ENCODE data around the gene COL6A3. TPM values are rescaled to one million over a fixed set of nuclear protein-coding genes. Genes with fewer than 3 reads are reported as not detected.

COL6A3 gene
- total and polyA plus RNA-seq, 8 donors, result 5.0 to 249 (median 17.1) TPM

GRCh38 chr2:237336131-237336530 lies 77.8 kb downstream of the COL6A3 start:
- TF ChIP-seq, protein P1, sequence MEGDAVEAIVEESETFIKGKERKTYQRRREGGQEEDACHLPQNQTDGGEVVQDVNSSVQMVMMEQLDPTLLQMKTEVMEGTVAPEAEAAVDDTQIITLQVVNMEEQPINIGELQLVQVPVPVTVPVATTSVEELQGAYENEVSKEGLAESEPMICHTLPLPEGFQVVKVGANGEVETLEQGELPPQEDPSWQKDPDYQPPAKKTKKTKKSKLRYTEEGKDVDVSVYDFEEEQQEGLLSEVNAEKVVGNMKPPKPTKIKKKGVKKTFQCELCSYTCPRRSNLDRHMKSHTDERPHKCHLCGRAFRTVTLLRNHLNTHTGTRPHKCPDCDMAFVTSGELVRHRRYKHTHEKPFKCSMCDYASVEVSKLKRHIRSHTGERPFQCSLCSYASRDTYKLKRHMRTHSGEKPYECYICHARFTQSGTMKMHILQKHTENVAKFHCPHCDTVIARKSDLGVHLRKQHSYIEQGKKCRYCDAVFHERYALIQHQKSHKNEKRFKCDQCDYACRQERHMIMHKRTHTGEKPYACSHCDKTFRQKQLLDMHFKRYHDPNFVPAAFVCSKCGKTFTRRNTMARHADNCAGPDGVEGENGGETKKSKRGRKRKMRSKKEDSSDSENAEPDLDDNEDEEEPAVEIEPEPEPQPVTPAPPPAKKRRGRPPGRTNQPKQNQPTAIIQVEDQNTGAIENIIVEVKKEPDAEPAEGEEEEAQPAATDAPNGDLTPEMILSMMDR (IDR thresholded peaks at IDR 0.05), result no peak
- no peak for FAIRE-seq
- no peak for ATAC-seq
- no peak for DNase-seq
- H3K4me1 ChIP-seq, result no peaks in the 10 kb centered on the region
- no peak overlapping the region for H3K4me3 ChIP-seq
- H3K27me3 ChIP-seq, result no peaks in the 10 kb centered on the region
- no peaks in the 10 kb centered on the region for H3K36me3 ChIP-seq
- intact Hi-C loops (cut with DNase I), result no loop called here
- WGBS, 2 donors, result 85 to 89% methylated on average over 16 of the region's 16 CpGs
- no peak overlapping the region for H3K27ac ChIP-seq
- H3K9me3 ChIP-seq, result no peaks in the 10 kb centered on the region

- Histone ChIP-seq H3K27me3 (no peaks in the 10 kb centered on the region), H3K27ac (no peak overlapping the region), H3K36me3 (no peaks in the 10 kb centered on the region), H3K9me3 (no peaks in the 10 kb centered on the region), H3K4me3 (no peak overlapping the region), H3K4me1 (no peaks in the 10 kb centered on the region)
- 89 to 93% methylated on average over 1 of the region's 1 CpG for WGBS, 2 donors
- TF ChIP-seq, protein P1 (IDR thresholded peaks at IDR 0.05), result no peak
- ATAC-seq (no peak), FAIRE-seq (no peak), DNase-seq (no peak)
- intact Hi-C loops (cut with DNase I), result no loop called here
Observed at GRCh38 chr2:237333748-237334147, 80.2 kb downstream of the COL6A3 start.

DNA sequence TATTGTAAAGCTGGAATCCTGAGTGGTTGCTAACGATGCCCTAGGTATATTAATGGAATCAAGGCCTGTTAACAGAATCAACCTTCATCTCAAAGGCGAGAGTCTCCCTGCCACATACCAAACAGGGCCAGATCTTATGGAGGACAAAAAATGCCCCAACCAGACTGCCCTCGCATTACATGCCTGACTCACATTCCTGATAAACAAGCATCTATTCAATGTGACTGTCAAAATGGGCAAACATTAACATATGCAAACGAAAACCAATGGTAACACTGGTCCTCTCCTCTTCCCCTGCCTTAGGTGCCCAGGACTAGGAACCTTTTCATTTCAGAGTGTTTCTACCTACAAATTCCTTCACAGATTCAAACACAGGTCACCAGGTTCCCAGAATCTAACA lies 83.4 kb downstream of the COL6A3 start:
- H3K4me1 ChIP-seq, result no peaks in the 10 kb centered on the region
- no peak for FAIRE-seq
- H3K9me3 ChIP-seq, result no peaks in the 10 kb centered on the region
- no peaks in the 10 kb centered on the region for H3K36me3 ChIP-seq
- H3K27ac ChIP-seq, result no peak overlapping the region
- H3K4me3 ChIP-seq, result no peak overlapping the region
- ATAC-seq, result no peak
- 47 to 55% methylated on average over 4 of the region's 4 CpGs for WGBS, 2 donors
- DNase-seq, result no peak
- TF ChIP-seq, protein P1 (IDR thresholded peaks at IDR 0.05), result no peak
- H3K27me3 ChIP-seq, result no peaks in the 10 kb centered on the region
- intact Hi-C loops (cut with DNase I), result no loop called here

DNA sequence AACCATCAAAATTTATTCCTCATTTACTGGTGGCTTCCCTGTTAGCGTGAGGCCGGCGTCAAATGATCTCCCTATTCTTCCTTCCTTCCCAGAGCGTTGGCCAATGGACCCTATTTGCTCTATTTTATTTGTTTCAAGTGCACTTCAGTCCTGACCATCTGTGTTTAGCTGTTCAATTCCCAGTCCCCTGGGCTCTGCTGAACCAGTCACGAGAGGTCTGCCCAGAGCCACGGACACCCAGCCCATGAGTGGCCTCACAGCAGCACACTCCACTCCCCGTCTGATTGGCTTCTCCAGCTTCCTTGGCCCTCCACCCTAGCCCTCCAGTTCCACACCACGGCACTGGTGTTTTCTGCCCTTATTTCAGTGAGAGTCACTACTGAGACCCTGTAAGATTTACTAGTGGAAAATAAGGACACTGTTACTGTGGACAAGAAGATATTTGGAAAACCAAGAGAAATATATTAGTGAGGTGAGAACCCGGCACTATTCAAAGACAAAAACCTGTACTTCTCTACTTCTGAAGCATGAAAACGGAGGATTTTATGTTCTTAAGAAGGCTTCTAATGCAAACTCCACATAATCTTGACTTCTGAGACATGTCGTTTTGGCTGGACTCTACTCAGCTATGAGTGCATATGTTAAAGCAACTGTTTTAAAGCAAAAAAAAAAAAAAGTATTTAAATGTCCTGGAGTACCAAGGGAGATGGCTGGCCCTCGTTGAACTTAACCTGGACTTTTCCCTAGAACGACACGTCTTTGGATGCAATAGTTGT lies 86.6 kb downstream of the COL6A3 start:
- intact Hi-C loops (cut with DNase I), result no loop called here
- no peak for FAIRE-seq
- no peaks in the 10 kb centered on the region for H3K4me1 ChIP-seq
- no peak overlapping the region for H3K4me3 ChIP-seq
- no peak overlapping the region for H3K27ac ChIP-seq
- DNase-seq, result no peak
- ATAC-seq, result no peak
- no peaks in the 10 kb centered on the region for H3K27me3 ChIP-seq
- no peaks in the 10 kb centered on the region for H3K9me3 ChIP-seq
- TF ChIP-seq, protein P1 (IDR thresholded peaks at IDR 0.05), result no peak
- 62% methylated on average over 14 of the region's 14 CpGs for WGBS, 2 donors
- H3K36me3 ChIP-seq, result no peaks in the 10 kb centered on the region
